ENCODE measurements around the gene PRKAR2A.
A peak's percentile ranks its signal among the peaks of the same experiment; 100 is the strongest.
"Not testable (repeated sequence)": the region's sequence is repeated elsewhere in the genome, so short reads cannot be mapped to it uniquely, and the experiment has no call there.

The PRKAR2A gene

DNA sequence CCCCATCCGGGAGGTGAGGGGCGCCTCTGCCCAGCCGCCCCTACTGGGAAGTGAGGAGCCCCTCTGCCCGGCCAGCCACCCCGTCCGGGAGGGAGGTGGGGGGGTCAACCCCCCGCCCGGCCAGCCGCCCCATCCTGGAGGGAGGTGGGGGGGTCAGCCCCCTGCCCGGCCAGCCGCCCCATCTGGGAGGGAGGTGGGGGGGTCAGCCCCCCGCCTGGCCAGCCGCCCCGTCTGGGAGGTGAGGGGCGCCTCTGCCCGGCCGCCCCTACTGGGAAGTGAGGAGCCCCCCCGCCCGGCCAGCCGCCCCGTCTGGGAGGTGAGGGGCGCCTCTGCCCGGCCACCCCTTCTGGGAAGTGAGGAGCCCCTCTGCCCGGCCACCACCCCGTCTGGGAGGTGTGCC lies 113.1 kb downstream of the PRKAR2A start:
- DNase-seq = not testable (repeated sequence)

DNA sequence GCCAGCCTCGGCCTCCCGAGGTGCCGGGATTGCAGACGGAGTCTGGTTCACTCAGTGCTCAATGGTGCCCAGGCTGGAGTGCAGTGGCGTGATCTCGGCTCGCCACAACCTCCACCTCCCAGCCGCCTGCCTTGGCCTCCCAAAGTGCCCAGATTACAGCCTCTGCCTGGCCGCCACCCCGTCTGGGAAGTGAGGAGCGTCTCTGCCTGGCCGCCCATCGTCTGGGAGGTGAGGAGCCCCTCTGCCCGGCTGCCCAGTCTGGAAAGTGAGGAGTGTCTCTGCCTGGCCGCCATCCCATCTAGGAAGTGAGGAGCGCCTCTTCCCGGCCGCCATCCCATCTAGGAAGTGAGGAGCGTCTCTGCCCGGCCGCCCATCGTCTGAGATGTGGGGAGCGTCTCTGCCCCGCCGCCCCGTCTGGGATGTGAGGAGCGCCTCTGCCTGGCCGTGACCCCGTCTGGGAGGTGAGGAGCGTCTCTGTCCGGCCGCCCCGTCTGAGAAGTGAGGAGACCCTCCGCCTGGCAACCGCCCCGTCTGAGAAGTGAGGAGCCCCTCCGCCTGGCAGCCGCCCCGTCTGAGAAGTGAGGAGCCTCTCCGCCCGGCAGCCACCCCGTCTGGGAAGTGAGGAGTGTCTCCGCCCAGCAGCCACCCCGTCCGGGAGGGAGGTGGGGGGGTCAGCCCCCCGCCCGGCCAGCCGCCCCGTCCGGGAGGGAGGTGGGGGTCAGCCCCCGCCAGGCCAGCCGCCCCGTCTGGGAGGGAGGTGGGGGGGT lies 113.7 kb downstream of the PRKAR2A start:
- DNase-seq = not testable (repeated sequence)

DNA sequence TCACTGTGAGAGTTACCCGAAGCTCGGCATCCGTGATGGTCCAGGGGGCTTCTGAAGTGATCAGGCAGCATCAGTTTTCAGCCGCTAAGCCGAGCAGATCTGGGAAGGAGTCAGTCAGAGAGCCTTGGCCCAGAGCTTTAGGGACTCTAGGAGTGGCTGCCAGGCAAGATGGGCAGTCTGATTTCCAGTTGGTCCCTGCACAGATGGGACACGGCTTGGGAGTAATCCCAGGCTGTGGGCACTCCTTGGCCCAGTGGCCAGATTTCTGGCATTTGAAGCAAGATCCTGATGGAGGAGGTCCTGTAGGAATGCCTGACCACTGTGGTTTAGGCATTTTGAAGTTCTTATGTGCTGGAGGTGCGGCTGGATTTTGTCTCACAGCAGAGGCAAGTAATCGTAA lies 120.2 kb downstream of the PRKAR2A start:
- DNase-seq = no peak

DNA sequence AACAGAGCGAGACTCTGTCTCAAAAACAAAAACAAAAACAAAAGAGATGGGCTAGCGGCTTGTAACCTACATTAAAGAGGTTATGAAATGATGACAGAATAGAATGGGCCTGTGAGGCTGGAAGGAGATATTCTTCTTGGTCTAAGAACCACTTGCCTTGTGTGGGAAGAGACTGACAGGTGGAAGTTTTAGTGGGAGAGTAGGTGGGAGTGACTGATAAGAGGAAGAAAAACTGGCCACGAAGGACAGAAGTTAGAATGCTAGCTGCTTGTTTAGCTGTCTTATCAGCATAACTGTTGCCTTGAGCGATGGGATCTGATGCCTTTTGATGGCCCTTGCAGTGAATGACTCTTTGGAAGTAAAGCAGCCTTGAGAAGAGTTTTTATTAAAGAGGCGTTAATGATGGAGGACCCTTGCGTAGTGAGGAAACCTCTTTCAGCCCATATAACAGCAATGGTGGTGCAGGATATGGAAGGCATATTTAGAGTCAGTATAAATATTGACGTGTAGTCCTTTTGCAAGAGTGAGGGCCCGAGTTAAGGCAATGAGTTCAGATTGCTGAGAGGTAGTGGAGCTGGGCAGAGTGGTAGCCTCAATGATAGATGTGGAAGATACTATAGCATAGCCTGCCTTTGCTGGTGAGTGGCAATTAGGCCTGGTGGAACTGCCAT lies 122.4 kb downstream of the PRKAR2A start:
- DNase-seq = not testable (repeated sequence)

DNA sequence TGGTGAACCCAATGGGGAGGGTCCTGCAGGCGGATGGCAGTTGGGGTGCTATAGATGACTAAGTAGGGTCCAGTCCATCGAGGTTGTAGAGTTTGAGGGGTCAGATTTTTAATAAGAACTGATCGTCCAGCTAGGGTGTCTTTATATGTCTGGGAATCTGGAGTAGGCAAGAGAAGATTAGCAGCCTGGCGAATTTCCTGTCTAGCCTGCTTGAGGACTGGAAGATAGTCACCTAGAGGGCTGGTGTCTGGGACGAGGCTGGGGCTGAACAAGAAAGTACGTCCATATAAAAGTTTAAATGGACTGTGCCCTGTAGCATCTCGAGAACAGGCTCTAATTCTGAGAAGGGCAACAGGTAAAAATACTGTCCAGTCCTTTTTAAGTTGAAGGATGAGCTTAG lies 123.9 kb downstream of the PRKAR2A start:
- DNase-seq = no peak

DNA sequence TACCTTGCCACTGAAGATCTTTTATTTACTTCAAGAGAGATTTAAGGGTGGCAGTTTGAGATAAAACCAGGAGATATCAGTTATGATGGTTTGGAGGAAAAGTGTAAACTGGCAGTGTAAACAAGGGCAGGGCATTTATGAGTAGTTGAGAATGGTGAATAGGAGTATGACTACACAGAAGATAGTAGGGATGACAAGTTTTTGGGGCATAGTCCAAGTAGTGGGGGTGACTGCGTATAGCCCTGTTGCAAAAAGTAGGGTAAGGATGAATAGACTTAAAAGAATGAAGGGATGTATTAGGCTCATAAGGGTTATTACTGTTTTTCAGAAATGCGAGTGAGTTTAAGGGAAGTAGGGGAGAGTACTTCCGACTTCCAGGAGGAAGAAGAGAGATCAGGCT lies 124.4 kb downstream of the PRKAR2A start:
- DNase-seq = not testable (repeated sequence)

DNA sequence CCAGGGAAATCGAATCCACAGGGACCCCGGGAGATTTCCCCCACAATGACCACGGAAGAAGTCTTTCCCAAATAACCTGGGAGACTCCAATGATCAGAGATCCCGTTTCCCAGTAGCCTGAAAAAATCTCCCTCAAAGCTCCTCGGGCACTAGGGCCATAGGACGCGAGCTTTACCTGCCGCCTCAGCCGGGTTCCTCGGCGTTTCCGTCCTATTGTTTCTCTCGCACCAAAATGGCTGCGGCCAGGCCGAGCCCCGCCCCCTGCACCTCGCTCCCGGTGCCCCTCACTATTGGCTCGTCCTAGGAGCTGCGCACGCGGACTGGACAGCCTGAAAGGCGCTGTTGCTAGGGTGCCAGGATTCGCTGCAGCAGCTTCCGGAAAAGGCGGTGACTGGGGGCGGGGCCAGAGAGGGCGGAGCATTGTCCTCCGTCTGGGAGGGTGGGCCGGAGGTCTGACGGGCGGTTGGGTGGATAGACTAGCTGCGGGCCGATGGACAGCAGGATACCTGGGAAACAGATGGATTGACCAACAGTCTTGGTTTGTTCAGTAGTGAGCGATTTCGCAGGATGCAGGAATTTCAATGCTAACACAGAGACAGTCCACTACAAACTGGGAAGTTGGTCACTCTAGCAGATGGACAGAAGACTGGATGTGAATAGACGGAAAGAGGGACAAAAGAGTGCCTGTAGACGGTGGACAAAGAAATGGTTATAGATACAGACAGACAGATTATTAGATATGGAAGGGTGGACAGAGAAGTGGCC lies 130.5 kb downstream of the PRKAR2A start, which contains the start of gene IP6K2:
IP6K2 (minus strand) TSS at position 240 of the 765 bp plus-strand sequence. CDS start 21,930 bp downstream, outside the sequence.
- DNase-seq = peak; percentile 87 to 99 (median 98)

DNA sequence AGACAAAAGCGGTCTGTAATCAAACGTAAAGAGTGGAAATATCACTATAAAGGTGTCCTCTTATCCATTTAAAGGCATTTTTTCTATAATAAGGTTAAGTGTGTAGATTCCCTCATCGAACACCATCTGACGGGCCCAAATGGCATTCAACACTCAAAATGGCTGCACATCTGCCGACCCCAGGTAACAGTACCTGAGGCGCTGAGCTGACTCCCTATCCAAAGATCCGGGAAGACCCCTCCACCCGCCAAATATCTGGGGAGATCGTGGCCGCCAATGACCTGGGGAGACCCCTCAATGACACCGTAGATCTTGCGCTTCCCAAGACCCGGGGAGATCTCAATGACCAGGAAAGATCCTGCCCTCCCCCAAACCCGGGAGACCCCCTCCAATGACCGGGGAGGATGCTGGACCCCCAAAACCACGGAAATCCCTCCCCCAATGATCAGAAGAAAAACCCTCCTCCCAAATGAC lies 131.1 kb downstream of the PRKAR2A start:
- DNase-seq = peak in 4 of 58 donors; percentile 19 to 52 (median 44)

DNA sequence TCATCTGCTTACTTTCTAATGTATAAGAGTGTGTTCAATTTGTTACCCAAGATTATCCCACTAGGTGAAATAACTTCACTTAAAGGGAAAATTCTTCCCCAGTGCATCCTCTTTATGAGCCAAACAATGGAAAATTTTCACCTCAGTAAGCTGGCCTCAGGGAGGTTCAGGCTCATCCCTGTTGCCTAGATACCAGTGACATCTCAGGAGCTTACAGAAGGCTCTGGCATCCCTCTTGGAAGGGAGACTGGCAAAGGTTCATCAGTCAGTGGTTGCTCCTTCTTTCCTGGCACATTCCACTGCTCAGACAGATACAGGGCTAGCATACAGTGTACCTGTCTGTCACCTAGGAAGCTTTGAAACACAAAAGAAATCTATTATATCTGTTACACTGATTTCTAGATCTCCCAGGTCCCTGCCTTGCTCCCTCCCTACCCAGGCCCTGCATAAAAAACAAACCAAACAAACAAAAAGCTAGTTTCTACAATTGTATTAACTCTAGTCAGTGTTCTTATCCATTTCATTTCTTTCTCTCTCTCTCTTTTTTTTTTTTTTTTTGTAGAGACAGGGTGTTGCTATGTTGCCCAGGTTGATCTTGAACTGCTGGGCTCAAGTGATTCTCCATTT lies 132.4 kb downstream of the PRKAR2A start:
- DNase-seq = peak in 1 of 58 donors; percentile 47

DNA sequence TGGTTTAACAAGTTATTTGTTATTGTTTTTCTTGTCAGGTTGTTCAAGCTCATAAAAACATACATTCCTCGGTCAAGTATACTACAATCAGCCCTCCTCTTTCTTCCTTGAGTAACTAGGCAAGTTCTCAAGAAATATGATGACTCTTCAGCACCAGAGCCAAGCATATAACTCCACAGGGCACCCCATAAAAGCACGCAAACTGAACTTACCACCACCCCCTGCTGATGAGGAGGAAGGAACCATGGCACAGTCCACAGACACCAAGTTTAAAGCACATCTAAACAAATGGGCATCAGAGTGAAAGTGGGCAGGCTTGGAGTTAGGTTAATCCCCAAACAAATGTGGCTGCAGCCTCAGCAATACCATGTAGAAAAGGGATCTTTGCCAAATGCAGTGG lies 135.9 kb downstream of the PRKAR2A start:
- no peak for DNase-seq

DNA sequence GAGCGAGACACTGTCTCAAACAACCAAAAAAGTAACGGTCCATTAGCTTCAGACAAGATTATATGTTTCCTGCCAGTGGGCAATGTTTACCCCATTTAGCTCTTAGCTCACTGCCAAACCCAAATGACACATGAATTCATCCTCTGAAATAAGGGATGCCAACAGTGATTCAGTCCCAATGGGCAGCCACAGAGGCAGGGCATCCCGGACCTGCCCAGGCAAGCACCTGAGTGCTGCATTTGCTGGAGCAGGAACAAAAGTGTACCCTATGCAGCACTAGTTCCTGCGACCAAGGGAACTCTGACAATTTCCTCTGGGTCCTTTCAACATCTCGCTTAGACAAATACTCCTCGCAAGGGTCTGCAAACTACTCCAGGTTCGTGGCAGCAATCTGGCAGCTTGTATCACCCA lies 138.6 kb downstream of the PRKAR2A start:
- DNase-seq = no peak

DNA sequence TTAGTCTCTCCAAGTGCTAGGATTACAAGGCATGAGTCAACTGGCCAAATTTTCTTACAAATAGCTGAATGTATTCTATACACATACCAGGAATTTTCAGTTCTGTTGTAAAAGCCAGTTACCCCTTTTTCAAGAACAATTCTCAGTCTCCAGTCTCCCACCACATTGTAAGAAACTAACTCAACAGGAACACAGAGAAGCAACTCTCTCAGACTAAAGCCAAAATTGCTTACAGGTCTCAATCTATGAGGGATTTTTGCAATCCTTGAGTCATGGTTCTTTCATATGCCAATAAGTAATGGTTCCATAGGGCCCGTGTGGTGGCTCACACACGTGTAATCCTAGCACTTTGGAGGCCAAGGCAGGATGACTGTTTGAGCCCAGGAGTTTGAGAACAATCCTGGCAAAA lies 139.2 kb downstream of the PRKAR2A start:
- no peak for DNase-seq

DNA sequence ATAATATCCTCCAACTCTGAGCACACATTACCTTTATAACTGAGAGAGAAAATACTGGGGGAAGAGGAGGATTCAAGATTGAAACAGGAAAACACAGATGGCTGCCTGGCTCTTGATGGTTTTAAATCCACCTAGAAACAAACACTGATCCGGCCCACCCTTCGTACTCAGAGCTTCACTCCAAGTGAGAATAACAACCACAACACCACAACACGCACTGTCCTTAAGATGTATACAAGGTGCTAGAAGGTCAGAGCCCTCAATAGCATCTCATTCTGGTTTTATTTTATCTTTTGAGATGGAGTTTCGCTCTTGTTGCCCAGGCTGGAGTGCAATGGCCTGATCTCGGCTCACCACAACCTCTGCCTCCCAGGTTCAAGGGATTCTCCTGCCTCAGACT lies 140.5 kb downstream of the PRKAR2A start:
- no peak for DNase-seq

DNA sequence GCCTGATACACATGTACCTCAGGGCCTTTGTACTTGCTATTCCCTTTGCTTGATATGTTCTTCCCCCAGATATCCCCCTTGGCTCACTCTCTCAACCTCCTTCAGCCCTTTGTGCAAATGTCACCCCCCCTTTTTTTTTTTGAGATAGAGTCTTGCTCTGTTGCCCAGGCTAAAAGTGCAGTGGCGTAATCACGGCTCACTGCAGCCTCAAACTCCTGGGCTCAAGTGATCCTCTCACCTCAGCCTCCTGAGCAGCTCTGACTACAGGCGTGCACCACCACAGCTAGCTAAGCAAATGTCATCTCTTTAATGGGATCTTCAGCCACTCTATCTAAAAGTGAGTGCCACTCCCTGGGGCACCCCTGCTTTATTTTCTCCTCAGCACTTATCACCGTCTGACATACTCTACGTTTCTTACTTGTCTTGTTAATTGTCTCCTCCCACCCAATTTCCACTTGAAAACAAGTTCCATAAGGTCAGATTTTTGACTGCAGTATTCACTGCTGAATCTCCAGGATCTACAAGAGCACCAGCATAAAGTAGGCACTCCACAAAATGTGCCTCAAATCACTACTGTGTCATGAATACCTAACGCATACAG lies 145.3 kb downstream of the PRKAR2A start:
- no peak for DNase-seq

DNA sequence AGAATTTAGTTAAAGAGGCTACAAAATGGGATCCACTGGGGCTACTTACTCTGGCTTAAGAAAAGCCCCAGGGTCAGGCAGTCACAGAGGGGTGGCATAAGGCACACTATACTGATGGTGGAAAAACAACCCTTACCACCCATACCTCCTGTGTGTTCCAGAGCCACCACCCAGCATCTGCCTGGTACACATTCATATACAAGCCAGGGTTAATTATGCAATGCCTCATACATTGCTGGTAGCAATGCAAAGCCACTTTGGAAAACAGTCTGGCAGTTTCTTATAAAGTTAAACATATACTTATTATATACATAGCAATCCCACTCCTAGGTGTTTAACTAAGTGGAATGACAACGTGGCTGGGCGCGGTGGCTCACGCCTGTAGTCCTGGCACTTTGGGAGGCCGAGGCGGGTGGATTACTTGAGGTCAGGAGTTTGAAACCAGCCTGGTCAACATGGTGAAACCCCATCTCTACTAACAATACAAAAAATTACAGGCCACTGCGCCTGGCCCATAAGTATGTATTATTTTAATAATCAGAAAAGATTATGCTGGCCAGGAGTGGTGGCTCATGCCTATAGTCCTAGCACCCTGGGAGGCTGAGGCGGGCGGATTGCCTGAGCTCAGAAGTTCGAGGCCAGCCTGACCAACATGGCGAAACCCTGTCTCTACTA lies 146.8 kb downstream of the PRKAR2A start:
- no peak for DNase-seq

DNA sequence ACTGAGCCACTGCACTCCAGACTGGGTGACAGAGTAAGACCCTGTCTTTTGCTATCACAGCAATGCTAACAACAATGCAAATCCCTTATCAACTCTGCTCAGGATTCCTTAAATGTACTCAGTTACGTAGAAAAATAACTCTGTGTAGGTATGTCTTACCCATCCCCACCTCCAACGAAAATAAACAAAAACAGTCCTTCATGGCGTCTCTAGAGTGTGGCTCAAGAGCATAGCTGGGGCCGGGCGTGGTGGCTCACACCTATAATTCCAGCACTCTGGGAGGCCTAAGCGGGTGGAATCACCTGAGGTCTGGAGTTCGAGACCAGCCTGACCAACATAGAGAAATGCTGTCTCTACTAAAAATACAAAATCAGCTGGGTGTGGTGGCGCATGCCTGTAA lies 148.8 kb downstream of the PRKAR2A start:
- no peak for DNase-seq

DNA sequence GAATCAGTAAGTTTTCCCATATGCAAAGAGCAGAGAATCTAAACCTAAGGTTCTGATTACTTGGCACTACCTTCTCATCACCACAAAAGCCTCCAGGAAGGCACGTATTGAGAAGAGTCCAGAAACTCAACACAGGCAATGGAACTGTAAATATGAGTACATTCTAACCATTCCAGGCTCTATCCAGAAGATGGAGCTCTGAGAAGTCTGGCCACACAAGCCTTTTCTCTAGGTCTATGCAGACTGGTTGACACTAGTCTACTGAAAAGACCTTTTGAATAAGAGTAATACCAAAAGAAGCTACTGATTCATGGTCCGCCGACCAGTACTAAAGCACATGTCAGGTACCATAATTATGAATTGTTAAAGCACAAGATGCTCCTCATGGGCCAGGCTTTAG lies 149.7 kb downstream of the PRKAR2A start:
- DNase-seq = no peak

DNA sequence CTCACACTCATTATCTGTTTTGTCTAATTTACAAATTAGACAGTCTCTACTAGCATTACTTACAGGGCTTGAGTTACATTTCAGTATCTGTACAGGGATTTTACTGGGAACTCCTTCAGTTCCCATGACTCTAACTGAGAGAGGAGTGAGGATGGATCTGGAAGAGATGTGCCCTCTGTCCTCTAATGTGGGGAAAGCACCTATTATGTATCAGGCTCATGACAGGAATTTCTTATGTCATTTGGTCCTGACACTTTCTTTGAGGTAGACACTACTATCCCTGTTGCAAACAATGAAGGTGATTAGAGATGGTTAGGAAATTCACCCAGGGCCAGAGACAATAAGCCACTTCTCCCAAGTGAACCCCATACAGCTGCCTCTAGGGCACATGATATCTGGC lies 151.1 kb downstream of the PRKAR2A start:
- DNase-seq = no peak

Data from anterior cingulate cortex (tissue), 58 donors.